Parathyroid adenoma (tissue), 2 donors: ENCODE results near the gene CHAF1A.

Source experiments
- H2AFZ ChIP-seq: fragments of 300-600 bp; sonication (generic); one replicate; pipeline ENCODE4 v1.7.0; 2017; ENCODE audit warnings: antibody characterized with exemption, mild to moderate bottlenecking
- H3K27ac ChIP-seq: fragments of 300-600 bp; sonication (generic); one replicate; pipeline ENCODE4 v1.7.0; 2017
- H3K27me3 ChIP-seq: fragments of 300-600 bp; sonication (generic); one replicate; pipeline ENCODE4 v1.7.0; 2017; ENCODE audit warnings: low read length; ENCODE audit not compliant: control insufficient read depth, insufficient read depth
- H3K36me3 ChIP-seq: fragments of 300-600 bp; sonication (generic); one replicate; pipeline ENCODE4 v1.7.0; 2017; ENCODE audit warnings: low read length; ENCODE audit not compliant: control insufficient read depth, insufficient read depth
- H3K4me1 ChIP-seq: fragments of 300-600 bp; sonication (generic); one replicate; pipeline ENCODE4 v1.7.0; 2017; ENCODE audit warnings: control low read depth
- H3K4me2 ChIP-seq: fragments of 300-600 bp; sonication (generic); one replicate; pipeline ENCODE4 v1.7.0; 2017; ENCODE audit warnings: low read length
- H3K4me3 ChIP-seq: fragments of 300-600 bp; sonication (generic); one replicate; pipeline ENCODE4 v1.7.0; 2017; ENCODE audit warnings: low read depth, low read length
- H3K79me2 ChIP-seq: fragments of 300-600 bp; sonication (generic); one replicate; pipeline ENCODE4 v1.7.0; 2017; ENCODE audit warnings: control low read depth
- H3K9ac ChIP-seq: fragments of 300-600 bp; sonication (generic); one replicate; pipeline ENCODE4 v1.7.0; 2017; ENCODE audit warnings: mild to moderate bottlenecking
- H3K9me3 ChIP-seq: fragments of 300-600 bp; sonication (generic); one replicate; pipeline ENCODE4 v1.7.0; 2017; ENCODE audit warnings: low read length; ENCODE audit not compliant: control insufficient read depth
- CTCF ChIP-seq: fragments of 300-600 bp; sonication (generic); IDR thresholded peaks from one replicate; pipeline ENCODE4 v1.7.0; 2017; ENCODE audit warnings: antibody characterized with exemption, mild to moderate bottlenecking
- donor health status: primary hyperparathyroidism.

Gene CHAF1A

GRCh38 chr19:4390017-4390566 lies 12.3 kb upstream of the CHAF1A start:
- TF ChIP-seq CTCF, result no peak
- Histone ChIP-seq H3K4me1 (peaks cover 46% of the 10 kb centered on the region), H3K9ac (no peak overlapping the region), H3K79me2 (peaks cover 70% of the 10 kb centered on the region), H3K9me3 (no peaks in the 10 kb centered on the region), H3K4me2 (no peak overlapping the region), H3K4me3 (no peak overlapping the region), H3K27ac (peak overlapping the region; percentile 76), H3K36me3 (no peaks in the 10 kb centered on the region), H3K27me3 (no peaks in the 10 kb centered on the region), H2AFZ (no peak overlapping the region)

- Histone ChIP-seq H3K9me3 (no peaks in the 10 kb centered on the region), H3K4me3 (no peak overlapping the region), H3K27me3 (no peaks in the 10 kb centered on the region), H3K4me2 (peak overlapping the region; percentile 40), H3K79me2 (peaks cover 70% of the 10 kb centered on the region), H2AFZ (peak overlapping the region; percentile 39), H3K4me1 (peaks cover 49% of the 10 kb centered on the region), H3K27ac (peak overlapping the region; percentile 76), H3K36me3 (no peaks in the 10 kb centered on the region), H3K9ac (no peak overlapping the region)
- TF ChIP-seq CTCF, result no peak
Observed at GRCh38 chr19:4390567-4391305, 11.7 kb upstream of the CHAF1A start.

GRCh38 chr19:4391306-4391693 lies 11.1 kb upstream of the CHAF1A start:
- Histone ChIP-seq H3K27ac (peak overlapping the region; percentile 76), H3K9me3 (no peaks in the 10 kb centered on the region), H3K4me2 (peak overlapping the region; percentile 40), H3K79me2 (peaks cover 71% of the 10 kb centered on the region), H3K4me3 (no peak overlapping the region), H2AFZ (no peak overlapping the region), H3K27me3 (no peaks in the 10 kb centered on the region), H3K9ac (no peak overlapping the region), H3K4me1 (peaks cover 49% of the 10 kb centered on the region), H3K36me3 (no peaks in the 10 kb centered on the region)
- TF ChIP-seq CTCF, result no peak

- Histone ChIP-seq H3K9ac (no peak overlapping the region), H3K4me3 (no peak overlapping the region), H3K27me3 (no peaks in the 10 kb centered on the region), H3K27ac (peak overlapping the region; percentile 76), H3K4me1 (peaks cover 53% of the 10 kb centered on the region), H3K79me2 (peaks cover 72% of the 10 kb centered on the region), H2AFZ (no peak overlapping the region), H3K4me2 (no peak overlapping the region), H3K36me3 (no peaks in the 10 kb centered on the region), H3K9me3 (no peaks in the 10 kb centered on the region)
- TF ChIP-seq CTCF, result no peak
Observed at GRCh38 chr19:4391701-4392483, 10.5 kb upstream of the CHAF1A start.
